Fibroblast of skin of left quadriceps (primary cell): Measurements from ENCODE around the gene NIFK.
"Not testable (repeated sequence)": the region's sequence is repeated elsewhere in the genome, so short reads cannot be mapped to it uniquely, and the experiment has no call there.

Source experiments
- DNase-seq, 2 experiments: peaks; one replicate each; pipeline ENCODE4 v3.0.0-alpha.2; 2013; ENCODE audit warnings: low read depth in 2 of 2

The NIFK gene

GRCh38 chr2:121694398-121695170 lies 42.1 kb downstream of the NIFK start:
- DNase-seq: no peak

- not testable (repeated sequence) for DNase-seq
Measured at GRCh38 chr2:121690572-121690971, 46.1 kb downstream of the NIFK start.

- no peak for DNase-seq
Measured at GRCh38 chr2:121690095-121690494, 46.6 kb downstream of the NIFK start.

GRCh38 chr2:121689356-121689755 lies 47.3 kb downstream of the NIFK start:
- peak; percentile 12 to 32 for DNase-seq

- no peak for DNase-seq
Measured at GRCh38 chr2:121688820-121689219, 47.9 kb downstream of the NIFK start.

GRCh38 chr2:121686902-121687301 lies 49.8 kb downstream of the NIFK start:
- no peak for DNase-seq

GRCh38 chr2:121686218-121686617 lies 50.5 kb downstream of the NIFK start:
- DNase-seq: no peak

GRCh38 chr2:121682396-121683298 lies 54.0 kb downstream of the NIFK start:
- no peak for DNase-seq

- DNase-seq: no peak
Measured at GRCh38 chr2:121677855-121678254, 58.8 kb downstream of the NIFK start.
